GOT3 (cell line): ENCODE results near the gene GTF2IRD1.
"Not testable (repeated sequence)": the region's sequence is repeated elsewhere in the genome, so short reads cannot be mapped to it uniquely, and the experiment has no call there.

Experiments
- DNase-seq: peaks from one replicate; lab custom pipeline; 2025; ENCODE audit warnings: mixed read lengths; lab: John Stamatoyannopoulos, UW

The GTF2IRD1 gene

DNA sequence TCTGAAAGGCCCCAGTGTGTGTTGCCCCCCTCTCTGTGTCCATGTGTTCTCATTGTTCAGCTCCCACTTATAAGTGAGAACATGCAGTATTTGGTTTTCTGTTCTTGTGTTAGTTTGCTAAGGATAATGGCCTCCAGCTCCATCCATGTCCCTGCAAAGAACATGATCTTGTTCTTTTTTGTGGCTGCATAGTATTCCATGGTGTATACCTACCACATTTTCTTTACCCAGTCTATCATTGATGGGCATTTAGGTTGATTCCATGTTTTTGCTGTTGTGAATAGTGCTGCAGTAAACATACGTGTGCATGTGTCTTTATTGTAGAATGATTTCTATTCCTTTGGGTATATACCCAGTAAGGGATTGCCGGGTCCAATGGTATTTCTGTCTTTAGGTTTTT, 37.8 kb downstream of the GTF2IRD1 start:
- DNase-seq, result not testable (repeated sequence)

DNA sequence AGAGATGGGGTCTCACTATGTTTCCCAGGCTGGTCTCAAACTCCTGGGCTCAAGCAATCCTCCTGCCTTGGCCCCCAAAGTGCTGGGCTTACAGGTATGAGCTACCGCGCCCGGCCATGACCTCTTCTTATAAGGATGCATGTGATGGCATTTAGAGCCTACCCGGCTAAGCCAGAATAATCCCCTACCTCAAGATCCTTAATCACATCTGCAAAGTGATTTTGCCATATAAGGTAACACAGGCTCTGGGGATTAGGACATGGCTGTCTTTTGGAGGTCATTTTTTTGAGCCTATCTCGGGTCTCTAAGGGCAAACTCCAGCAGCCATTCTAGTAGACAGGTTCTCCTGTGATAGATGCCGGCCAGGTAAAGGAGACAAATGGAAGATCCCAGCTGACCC, 39.6 kb downstream of the GTF2IRD1 start:
- no peak for DNase-seq

DNA sequence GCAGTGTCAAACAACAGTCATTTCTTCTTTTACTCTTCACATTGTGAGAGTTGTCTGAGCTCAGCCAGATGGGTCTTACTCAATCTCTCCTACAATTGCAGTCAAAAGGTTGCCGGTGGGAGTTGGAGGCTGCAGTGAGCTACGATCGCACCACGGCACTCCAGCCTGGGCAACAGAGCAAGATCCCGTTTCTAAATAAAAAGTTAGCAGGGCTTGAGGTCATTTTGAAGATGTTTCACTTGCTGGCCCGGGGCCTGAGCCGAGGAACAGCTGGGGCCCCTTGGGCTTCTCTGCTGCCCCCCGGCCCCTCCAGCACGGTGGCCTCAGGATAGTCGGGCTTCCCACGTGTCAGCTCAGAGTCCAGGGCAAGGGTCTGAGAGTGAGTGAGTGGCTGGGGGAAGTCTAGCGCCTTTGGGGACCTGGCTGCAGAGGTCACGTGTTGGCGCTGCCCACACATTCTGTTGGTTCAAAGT, 40.4 kb downstream of the GTF2IRD1 start:
- no peak for DNase-seq

DNA sequence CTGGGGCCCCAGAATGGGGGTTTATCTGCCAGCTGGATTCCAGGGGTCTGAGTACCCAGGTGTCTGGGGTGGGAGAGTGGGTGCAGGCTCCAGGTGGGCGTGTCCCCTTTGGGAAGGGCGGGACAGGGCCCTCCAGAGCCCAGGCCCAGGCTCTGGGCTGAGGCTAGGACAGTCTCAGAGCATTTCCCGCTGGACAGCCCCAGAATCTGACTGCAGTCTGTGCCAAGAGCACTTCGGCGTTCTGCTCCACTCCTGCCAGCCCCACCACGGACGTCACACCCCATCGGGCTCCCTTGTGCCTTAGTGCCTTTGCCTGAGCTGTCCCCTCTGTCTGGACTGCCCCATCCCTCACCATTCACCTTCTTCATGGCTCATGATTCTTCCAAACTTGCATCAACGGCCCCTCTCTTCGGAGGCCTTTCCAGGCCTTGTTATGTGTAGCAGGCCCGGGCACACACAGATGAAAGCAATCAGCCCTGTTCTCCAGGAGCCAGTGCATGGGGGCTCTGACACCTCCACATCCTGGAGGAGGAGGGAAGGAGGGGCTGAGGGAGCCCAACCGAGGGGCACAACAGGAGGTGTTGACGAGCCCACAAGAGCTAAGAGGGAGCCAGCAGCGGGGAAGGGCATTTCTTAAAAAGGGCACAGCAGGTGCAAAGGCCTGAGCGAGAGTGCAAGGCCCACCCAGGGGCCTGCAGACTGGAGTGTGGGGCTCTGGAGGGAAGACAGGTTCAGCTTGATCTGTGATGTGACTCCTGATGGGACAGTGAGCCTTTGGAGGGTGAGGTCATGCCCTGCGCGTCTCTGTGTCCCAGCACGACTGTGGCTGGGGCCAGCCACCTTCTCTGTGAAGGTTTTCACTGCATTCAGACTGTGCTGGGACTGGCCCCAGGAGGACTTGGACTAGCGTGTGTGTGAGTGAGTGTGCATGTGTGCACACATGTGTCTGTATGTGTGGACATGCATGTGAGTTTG, 41.7 kb downstream of the GTF2IRD1 start:
- DNase-seq, result no peak

DNA sequence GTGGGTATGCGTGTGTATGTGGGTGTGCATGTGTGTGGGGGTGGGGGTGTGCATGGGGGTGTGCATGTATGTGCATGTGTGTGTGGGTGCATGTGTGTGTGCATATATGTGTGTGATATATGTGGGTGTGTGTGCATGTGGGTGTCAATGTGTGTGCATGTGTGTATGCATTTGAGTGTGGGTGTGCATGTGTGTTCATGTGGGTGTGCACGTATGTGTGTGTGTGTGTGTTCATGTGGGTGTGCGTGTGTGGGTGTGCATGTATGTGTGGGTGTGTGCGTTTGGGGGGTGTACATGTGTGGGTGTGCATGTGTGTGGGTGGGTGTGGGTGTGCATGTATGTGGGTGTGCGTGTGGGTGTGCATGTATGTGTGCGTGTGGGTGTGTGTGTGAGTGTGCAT, 42.6 kb downstream of the GTF2IRD1 start:
- no peak for DNase-seq

DNA sequence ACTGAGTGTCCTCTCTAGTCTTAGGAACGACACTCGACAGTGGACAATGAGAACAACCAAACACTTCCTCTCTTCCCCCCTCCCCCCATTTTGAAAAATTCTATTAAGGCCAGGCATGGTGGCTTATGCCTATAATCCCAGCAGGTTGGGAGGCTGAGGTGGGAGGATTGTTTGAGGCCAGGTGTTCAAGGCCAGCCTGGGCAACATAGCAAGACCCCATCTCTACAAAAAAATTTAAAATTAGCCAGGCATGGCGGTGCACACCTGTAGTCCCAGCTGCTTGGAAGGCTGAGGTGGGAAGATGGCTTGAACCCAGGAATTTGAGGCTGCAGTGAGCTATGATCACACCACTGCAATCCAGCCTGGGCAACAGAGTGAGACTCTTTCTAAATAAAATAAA, 43.1 kb downstream of the GTF2IRD1 start:
- DNase-seq, result not testable (repeated sequence)

DNA sequence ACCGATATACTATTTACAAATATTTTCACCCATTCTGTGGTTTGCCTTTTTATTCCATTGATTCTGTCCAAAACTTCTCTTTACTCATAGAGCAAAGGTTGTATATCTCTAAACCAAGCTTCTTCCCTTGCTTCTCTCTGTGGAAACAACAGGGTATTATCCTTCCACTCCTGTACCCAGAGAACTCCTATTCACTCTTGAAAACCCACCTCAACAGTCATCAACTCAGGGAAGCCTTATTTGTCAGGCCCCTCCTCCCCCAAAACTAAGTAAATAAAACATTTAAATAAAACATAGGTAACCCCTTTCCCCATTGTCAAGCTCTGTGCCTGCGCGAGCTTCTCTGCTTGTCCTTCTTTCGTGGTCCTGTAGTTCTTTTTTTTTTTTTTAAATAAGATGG, 44.6 kb downstream of the GTF2IRD1 start:
- no peak for DNase-seq

DNA sequence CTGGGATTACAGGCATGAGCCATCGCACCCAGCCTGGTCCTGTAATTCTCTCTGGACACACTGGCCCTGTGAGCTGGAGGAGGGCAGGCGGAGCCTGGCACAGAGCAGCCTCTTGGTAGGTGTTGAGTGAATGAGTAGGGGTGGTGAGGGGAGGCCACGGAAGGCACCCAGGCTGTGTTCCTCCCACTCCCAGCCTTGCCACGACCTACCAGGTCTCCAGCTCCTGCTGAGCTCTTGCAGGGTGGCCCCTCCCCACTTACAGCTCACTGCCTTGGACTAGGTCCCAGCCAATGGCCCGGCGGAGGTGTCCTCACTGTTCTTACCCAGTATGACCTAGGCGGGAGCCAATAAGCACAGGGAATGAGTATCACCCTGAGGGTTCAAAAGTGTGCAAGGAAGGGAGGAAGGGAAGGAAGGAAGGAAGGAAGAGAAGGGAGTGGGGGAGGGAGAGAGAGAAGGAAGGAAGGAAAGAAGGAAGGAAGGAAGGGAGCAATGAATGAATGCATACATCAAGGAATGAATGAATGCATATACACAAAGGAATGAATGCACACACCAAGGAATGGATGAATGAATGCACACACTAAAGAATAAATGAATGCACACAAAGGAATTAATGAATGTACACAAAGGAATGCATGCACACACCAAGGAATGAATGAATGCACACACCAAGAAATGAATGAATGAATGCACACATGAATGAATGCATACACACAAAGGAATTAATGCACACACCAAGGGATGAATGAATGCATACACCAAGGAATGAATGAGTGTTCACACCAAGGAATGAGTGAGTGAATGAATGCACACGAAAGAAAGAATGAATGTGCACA, 45.5 kb downstream of the GTF2IRD1 start:
- no peak for DNase-seq

DNA sequence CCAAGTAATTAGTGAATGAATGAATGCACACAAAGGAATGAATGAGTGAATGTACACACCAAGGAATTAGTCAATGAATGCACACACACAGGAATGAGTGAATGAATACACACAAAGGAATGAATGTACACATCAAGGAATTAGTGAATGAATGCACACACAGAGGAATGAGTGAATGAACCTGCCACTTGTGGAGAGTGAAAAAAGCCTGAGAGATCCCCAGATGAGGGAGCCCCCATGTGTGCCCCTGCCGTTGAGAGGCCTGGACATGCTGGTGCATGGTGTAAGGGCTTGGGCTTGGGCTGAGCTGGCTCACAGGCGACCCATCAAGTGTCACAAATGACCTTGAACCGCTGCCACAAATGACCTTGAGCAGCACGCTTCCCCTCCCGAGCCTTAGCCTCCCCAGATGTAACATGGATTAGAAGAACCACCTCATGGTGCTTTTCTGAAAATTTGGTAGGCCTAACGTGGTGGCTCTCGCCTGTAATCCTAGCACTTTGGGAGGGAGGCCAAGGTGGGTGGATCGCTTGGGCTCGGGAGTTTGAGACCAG, 46.2 kb downstream of the GTF2IRD1 start:
- DNase-seq, result no peak

DNA sequence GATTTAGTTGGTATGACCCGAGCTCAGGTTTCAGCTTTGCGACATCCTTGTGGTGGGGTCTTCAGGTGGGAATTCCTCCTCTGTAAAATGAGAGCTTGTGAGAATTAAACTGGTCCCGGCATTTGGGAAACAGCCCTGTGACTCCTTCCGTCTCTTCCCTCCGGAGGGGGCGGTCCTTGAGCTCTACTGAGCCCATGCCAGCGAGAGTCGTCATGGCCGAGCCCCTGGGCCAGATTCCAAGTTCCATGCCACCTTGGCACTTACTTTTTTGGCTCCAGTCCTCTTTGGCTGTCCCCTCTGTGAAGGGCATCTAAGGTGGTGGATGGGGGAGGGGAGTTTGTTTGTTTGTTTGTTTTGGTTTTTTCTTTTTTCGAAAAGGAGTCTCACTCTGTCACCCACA, 47.6 kb downstream of the GTF2IRD1 start:
- DNase-seq, result no peak

DNA sequence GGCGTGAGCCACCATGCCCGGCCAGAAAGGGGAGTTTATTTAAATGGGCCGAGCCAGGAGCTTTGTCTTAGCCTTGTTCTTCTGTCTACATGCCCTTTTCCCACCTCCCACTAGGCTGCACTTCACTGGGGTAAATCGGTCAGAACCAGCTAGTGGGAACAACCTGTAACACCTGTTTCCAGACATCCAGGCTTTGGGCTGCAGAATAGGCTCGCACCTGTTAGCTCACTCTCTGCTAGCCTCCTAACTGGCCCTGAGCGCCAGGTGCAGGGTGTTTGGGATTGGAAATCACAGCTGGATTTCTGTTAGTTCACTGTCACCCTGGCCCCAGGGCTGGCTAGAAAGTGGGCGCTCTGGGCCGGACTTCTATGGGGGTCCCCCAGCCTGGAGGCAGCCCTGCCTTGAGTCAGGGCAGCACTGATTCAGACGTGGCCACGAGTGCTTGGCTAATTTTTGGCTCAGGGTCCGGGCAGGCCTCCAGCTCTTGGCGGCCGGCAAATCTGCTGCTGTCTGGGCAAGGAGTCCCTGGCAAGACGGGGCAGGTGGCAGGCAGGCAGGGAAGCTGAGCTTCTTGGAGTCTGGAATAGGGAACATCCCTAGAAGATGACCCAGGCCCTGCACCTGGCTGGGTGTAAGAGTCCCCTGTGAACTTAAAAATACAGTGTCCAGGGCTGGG, 48.6 kb downstream of the GTF2IRD1 start:
- no peak for DNase-seq

DNA sequence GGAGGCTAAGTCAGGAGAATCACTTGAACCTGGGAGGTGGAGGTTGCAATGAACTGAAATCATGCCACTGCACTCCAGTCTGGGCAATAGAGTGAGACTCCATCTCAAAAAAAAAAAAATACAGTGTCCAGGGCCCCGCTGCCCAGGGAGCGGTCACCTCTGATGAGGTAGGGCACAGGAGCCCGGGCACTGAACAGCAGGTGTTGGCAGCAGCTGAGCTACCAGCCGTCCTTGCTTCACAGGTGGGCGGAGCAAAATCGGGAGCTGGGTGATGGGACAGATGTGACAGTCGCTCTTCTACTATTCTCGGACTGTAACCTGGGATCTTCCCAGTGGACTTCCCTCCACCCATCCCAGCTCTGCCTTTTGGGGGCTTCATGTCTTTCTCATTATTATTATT, 49.4 kb downstream of the GTF2IRD1 start:
- no peak for DNase-seq

DNA sequence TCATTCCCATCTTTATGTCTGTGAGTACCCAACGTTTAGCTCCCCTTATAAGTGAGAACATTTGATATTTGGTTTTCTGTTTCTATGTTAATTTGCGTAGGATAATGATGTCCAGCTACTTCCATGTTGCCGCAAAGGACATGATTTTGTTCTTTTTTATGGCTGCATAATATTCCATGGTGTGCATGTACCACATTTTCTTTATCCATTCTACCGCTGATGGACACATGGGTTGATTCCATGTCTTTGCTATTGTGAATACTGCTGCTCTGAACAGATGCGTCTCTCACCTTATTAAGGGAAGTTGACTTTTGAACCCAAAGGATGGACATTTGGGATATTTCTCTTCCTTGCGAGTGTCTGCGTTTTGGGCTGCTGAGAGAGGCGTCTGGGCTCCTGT, 50.2 kb downstream of the GTF2IRD1 start:
- no peak for DNase-seq

DNA sequence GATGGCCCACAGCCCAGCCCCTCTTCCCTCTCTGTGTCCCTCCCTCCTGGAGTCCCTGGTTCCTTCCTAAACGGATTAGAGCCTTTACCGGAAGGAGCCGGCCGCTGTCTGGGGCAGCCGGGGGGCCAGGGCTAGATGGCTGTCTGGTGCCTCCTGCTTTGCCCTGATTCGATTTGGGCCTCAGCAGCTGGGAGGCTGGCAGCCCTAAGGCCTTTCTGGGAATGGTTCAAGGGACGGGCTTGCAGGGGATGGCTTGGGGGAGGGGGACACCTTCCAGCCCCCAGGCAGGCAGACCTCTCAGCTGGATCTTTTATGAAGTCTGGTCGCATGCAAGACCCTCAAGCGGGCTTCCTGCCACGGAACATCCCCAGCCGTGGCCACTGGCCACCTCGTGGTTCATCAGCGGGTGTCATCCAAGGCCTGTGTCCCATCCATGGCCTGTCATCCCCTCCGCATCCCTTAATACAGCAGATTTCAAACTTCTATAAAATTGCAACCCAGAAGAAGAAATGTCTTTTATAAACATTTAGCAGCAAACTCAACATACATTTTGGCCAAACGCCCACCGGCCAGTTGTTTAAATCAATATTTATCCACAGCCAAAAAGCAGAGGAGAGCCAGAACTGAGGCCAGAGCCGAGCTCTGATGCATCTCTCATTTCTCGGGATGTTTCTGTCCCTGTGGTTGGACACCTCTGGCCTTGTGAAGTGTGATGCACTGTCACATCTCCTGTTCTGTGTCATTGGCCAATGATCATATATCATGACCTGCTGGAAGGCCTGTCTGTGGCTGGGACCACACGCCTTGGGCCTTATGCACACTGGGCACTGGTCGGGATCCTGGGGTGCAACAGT, 52.0 kb downstream of the GTF2IRD1 start:
- DNase-seq, result no peak

DNA sequence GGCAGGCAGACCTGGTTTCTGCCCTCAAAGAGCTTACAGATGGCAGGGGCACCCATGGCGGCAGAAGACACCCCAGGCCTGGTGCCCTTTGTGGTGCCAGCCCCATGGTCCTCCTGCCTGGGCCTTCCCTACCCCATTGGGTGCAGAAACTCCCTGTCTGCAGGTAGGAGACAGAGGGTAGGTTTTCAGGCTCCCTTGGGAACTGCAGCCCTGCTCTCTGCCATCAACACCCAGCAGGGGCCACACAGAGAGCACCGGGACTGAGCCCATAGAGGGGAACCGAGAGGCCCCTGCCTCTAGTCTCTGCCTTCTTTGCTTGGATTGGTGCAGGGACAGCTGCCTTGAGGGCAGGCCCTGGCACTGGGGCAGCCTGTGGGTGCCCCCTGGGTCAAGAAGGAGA, 52.6 kb downstream of the GTF2IRD1 start:
- DNase-seq, result no peak

DNA sequence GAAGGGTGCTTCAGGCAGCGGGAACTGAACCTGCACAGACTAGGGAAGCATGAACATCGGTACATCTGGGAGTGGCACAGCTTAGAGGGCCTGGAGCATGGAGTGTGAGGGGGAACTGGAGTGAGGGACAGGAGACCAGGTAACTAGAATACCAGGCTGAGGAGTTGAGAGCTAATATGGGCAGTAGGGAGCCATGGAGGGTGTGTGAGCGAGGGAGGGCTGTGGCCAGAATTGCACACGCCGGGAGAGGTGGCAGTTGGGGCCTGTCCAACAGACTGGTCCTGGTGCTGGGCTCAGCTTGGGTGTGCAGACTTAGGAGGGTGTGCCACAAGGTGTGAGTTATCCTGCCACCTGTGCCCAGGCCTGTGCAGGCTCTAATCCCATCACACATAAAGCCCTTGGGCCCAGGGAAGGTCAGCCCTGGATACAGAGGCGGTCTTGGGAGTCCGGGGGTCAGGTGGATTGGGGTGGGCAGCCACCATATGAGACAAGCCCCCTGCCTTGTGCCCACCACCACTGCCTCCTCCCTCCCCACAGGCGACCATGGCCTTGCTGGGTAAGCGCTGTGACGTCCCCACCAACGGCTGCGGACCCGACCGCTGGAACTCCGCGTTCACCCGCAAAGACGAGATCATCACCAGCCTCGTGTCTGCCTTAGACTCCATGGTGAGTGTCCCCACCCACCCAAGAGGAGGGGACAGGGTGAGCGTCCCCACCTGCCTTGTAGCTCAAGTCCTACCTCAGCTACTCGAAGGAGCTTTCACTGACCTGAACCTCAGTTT, 54.0 kb downstream of the GTF2IRD1 start:
- DNase-seq, result no peak

DNA sequence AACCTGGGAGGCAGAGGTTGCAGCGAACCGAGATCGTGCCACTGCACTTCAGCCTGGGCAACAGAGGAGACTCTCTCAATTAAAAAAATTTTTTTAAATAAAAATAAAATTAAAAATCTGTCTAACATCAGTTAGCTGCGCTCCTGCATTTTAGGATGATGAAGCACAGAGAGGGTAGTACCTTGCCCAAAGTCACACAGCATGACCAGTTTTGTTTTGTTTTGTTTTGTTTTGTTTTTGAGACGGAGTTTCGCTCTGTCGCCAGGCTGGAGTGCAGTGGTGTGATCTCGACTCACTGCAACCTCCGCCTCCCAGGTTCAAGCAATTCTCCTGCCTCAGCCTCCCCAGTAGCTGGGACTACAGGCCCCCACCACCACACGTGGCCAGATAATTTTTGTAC, 55.7 kb downstream of the GTF2IRD1 start:
- not testable (repeated sequence) for DNase-seq

DNA sequence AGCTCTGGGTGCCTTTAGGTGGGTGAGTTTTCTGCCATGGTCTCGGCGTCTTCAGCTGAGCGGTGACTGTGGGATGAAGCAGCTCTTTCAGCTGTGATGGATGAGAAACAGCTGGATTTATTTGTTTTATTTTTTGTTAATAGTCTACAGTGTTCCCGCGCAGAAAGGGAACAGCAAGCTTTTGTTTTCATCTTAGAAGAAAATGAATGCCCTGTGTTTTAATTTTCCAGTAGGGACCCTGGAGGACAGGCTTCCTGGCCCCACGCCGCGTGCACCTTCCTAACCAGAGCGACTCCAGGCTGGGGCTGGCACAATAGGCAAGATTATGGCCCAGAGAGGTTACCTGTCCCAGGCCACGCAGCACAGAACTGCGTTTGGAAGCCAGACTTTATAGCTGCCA, 57.6 kb downstream of the GTF2IRD1 start:
- no peak for DNase-seq

DNA sequence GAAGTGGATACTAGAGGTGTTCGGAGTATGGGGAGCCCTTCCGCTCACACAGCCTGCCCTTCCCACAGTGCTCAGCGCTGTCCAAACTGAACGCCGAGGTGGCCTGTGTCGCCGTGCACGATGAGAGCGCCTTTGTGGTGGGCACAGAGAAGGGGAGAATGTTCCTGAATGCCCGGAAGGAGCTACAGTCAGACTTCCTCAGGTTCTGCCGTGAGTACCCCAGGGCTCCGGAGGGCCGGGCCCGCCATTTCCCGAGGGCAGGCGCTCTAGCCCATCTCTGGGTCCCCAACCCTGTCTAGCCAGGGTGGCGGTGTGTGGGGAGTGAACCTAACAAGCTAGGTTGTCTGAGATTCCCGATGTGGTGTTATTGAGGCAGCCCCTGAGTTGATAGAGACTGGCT, 59.1 kb downstream of the GTF2IRD1 start:
- no peak for DNase-seq

DNA sequence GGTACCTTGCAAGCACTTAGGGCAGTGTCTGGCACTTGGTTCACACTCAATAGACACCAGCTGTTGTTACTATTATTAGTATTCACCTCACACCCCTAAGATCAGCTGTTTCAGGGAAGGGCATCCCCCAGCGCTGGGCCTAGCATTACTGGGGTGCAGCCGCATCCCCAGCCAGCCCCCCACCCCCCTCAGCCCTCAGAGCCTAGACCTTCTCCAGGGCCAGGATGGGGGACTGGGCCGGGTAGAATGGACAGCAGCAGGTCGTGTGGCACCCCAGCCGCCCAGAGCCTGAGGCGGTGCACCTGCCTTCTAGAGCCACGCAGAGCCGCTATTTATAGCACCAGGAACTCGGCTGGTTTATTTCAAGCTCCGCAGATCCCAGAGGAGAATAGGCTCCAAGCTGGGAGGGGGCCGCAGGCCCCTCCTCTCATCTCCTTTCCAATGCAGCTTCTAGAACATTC, 60.5 kb downstream of the GTF2IRD1 start:
- no peak for DNase-seq
